HepG2 (cell line): ENCODE measurements around the gene TAP1. TPM values are rescaled to one million over a fixed set of nuclear protein-coding genes. Genes with fewer than 3 reads are reported as not detected.

Experiments used
- E2F5 ChIP-seq: sonication (generic); formaldehyde crosslinking; conservative IDR thresholded peaks from 2 replicates; pipeline ENCODE4 v1.4.0; 2020; ENCODE audit warnings: missing genetic modification reagents
- ETV6 ChIP-seq: sonication (generic); formaldehyde crosslinking; conservative IDR thresholded peaks from 2 replicates; pipeline ENCODE4 v1.4.0; 2020; ENCODE audit warnings: missing genetic modification reagents
- FOXO4 ChIP-seq: sonication (generic); formaldehyde crosslinking; conservative IDR thresholded peaks from 2 replicates; pipeline ENCODE4 v1.8.1; 2023; ENCODE audit warnings: missing genetic modification reagents
- KLF16 ChIP-seq, 2 experiments: sonication (generic) in 1 of 2; formaldehyde crosslinking in 1 of 2; IDR thresholded peaks; 2 replicates each; pipeline versions ENCODE4 v1.6.1 to v1.8.0; 2016 to 2023; ENCODE audit warnings: missing genetic modification reagents in 2 of 2, missing compliant biosample characterization in 1 of 2
- PCBP1 ChIP-seq: fragments of 200-400 bp; formaldehyde crosslinking; IDR thresholded peaks from 2 replicates; pipeline ENCODE4 v1.6.1; 2017; ENCODE audit warnings: mild to moderate bottlenecking, low read depth, low read length, borderline replicate concordance
- POLR2G ChIP-seq: fragments of 200-400 bp; formaldehyde crosslinking; IDR thresholded peaks from 2 replicates; pipeline ENCODE4 v1.6.1; 2018; ENCODE audit warnings: mild to moderate bottlenecking, low read depth, low read length, moderate library complexity
- RBFOX2 ChIP-seq: fragments of 200-400 bp; formaldehyde crosslinking; IDR thresholded peaks from 2 replicates; pipeline ENCODE4 v1.6.1; 2017; ENCODE audit warnings: low read depth, mild to moderate bottlenecking, low read length
- RXRB ChIP-seq: IDR thresholded peaks from 2 replicates; pipeline ENCODE4 v1.6.1; 2016; ENCODE audit warnings: borderline replicate concordance, missing genetic modification reagents, missing compliant biosample characterization
- TOPORS ChIP-seq: sonication (generic); formaldehyde crosslinking; IDR thresholded peaks from 2 replicates; pipeline ENCODE4 v1.8.0; 2023; ENCODE audit warnings: mild to moderate bottlenecking, missing genetic modification reagents
- XRCC5 ChIP-seq: fragments of 200-400 bp; formaldehyde crosslinking; optimal IDR thresholded peaks from 2 replicates; pipeline ENCODE3; 2017; ENCODE audit warnings: mild to moderate bottlenecking, low read length
- ZNF337 ChIP-seq: sonication (generic); formaldehyde crosslinking; IDR thresholded peaks from 2 replicates; pipeline ENCODE4 v1.5.1; 2020; ENCODE audit warnings: missing genetic modification reagents, low read depth, mild to moderate bottlenecking, borderline replicate concordance
- ZNF407 ChIP-seq: sonication (generic); formaldehyde crosslinking; IDR thresholded peaks from one replicate; pipeline ENCODE4 v1.5.1; 2020; ENCODE audit warnings: mild to moderate bottlenecking, missing genetic modification reagents; ENCODE audit errors: not compliant biosample characterization
- ZNF510 ChIP-seq: sonication (generic); formaldehyde crosslinking; IDR thresholded peaks from 2 replicates; pipeline ENCODE4 v1.4.0; 2020; ENCODE audit warnings: low read depth, mild to moderate bottlenecking, missing genetic modification reagents
- ZNF558 ChIP-seq: sonication (generic); formaldehyde crosslinking; IDR thresholded peaks from 2 replicates; pipeline ENCODE4 v1.9.0; 2022; ENCODE audit warnings: mild to moderate bottlenecking, missing genetic modification reagents, borderline replicate concordance
- polyA plus RNA-seq, 8 experiments: library from polyadenylated mRNA; depleted of rRNA in 3 of 8; stranded (reverse) in 7 of 8; unstranded in 1 of 8; fragments of >200 nt; fragmentation: Illumina TruSeq in 4 of 8; extraction: Trizol in 4 of 8; gene quantifications; 2 replicates each; pipeline versions ENCODE4 v1.2.1 to v1.2.3, GENCODE V29; 2011 to 2016; ENCODE audit warnings: low read depth in 4 of 8, missing spikeins in 1 of 8, mixed read lengths in 1 of 8; ENCODE audit not compliant: insufficient read depth in 1 of 8
- total RNA-seq, 5 experiments: library from RNA; depleted of rRNA; stranded (reverse); fragments of >200 nt; fragmentation: Illumina TruSeq; extraction: Trizol; gene quantifications; 2 replicates each; pipeline ENCODE4 v1.2.3, GENCODE V29; 2016; ENCODE audit warnings: low read depth in 1 of 5

TAP1 gene
- total and polyA plus RNA-seq, 2 of the 13 experiments (the other 11 are each of a cell fraction or from before 2014, with no cell fraction given) = 31.2 to 52.2 TPM

- TF ChIP-seq ZNF407 (peak; percentile 93), ZNF558 (CRISPR knock-in tag) (peak; percentile 88; the same call in 1 of the 2 replicates), PCBP1 (0 out of 2 replicates have a peak, but pooled peaks have one; percentile 55), ZNF337 (CRISPR knock-in tag) (0 out of 2 replicates have a peak, but pooled peaks have one; percentile 88), POLR2G (peak; percentile 93), XRCC5 (no peak), FOXO4 (0 out of 2 replicates have a peak, but pooled peaks have one; percentile 91), E2F5 (CRISPR knock-in tag) (peak; percentile 80), RXRB (CRISPR knock-in tag) (0 out of 2 replicates have a peak, but pooled peaks have one; percentile 40), RBFOX2 (peak; percentile 77), TOPORS (CRISPR knock-in tag) (0 out of 2 replicates have a peak, but pooled peaks have one; percentile 71), KLF16 (CRISPR knock-in tag; IDR thresholded peaks at IDR 0.05) (peak in 1 of 2 experiments; percentile 93; a peak in 2 of 4 replicates), ETV6 (CRISPR knock-in tag) (no peak), ZNF510 (peak; percentile 60; the same call in 1 of the 2 replicates)
Observed at GRCh38 chr6:32894085-32895005, 40.8 kb upstream of the TAP1 start (continued).
